ENCODE measurements around the gene C1orf185.

C1orf185 gene

DNA sequence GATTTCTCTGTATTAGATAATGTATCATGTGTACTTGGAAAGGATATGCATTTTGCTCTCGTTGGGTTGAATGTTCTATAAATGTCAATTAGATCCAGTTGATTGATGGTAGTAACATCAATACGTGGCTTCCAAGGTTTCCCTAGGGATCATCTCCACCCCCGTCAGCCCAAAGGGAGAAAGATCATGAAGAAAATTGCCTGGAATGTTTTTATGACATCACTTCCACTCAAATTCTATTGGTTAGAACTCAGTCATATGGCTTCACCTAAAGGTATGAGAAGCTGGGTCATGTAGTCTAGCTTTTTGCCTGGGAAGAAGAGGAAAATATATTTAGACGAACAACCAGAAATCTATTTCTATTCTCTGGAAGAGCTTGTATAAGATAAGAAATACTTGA, at the start of gene C1orf185:
Gene C1orf185 (plus strand): TSS at position 253 of the 400 bp plus-strand sequence. CDS start 6 bp downstream, at position 259.
- TF ChIP-seq ZBTB7A (IDR thresholded peaks at IDR 0.05; ENCODE audit: low read depth) (no peak), EGR1 (IDR thresholded peaks at IDR 0.05) (no peak), TCF12 (IDR thresholded peaks at IDR 0.05; ENCODE audit: low read depth) (no peak)
- TF ChIP-seq, protein P1, sequence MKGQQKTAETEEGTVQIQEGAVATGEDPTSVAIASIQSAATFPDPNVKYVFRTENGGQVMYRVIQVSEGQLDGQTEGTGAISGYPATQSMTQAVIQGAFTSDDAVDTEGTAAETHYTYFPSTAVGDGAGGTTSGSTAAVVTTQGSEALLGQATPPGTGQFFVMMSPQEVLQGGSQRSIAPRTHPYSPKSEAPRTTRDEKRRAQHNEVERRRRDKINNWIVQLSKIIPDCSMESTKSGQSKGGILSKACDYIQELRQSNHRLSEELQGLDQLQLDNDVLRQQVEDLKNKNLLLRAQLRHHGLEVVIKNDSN (IDR thresholded peaks at IDR 0.05): peak; percentile 33; the same call in 1 of the 2 replicates

DNA sequence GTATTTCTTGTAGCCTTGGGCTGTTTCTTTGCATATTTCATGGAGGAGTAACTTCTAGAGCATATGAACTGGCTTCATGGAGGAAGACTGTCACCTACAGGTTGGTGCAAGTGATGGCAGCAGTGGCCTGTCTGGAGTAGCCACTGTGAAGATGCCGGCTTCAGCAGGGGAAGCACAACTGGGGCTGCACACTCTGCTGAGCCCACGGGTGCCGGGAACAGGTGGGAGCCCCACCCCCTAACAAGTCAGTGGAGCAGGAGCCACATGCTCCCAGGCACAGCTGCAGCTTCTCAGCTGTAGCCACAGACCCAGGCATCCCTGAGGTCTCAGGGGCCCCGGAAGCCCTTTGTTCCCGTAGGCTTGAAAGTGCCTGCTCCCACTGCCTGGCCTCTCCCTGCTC, 43.2 kb upstream of the C1orf185 start:
- peak; percentile 75 for TF ChIP-seq RAD21 (IDR thresholded peaks at IDR 0.05; ENCODE audit: low read depth)
- no peak for TF ChIP-seq TEAD4 (IDR thresholded peaks at IDR 0.05)
- TF ChIP-seq NFIC (IDR thresholded peaks at IDR 0.05): no peak
- no peak for TF ChIP-seq MAX (IDR thresholded peaks at IDR 0.05)
- TF ChIP-seq TAF1 (IDR thresholded peaks at IDR 0.05; ENCODE audit: low read depth): no peak
- no peak for TF ChIP-seq YY1 (IDR thresholded peaks at IDR 0.05; ENCODE audit: low read depth)

- TF ChIP-seq, protein P1 (IDR thresholded peaks at IDR 0.05): no peak
These were observed 40.7 kb upstream of the C1orf185 start for GRCh38 chr1:51061231-51061918.

DNA sequence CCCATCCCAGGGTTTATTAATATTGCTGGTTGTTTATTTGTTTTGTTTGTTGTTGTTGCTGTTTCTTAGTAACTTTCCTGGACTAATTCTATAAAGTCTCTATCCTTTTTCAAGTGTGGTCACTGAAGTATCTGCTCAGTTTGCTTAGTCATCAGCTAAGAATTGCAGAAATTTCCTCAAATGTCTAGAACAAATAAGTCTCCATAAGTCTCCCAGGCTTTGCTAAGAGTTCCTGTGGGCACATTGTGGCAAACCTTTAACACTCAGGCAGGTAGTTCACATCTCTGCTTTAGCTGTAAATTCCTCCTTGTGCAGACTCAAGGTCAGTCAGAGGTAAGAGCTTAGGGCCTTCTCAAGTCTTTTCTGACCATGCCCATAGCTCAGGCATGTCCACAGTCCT, 38.9 kb upstream of the C1orf185 start:
- peak; percentile 66 for TF ChIP-seq TEAD4 (IDR thresholded peaks at IDR 0.05)
- TF ChIP-seq TCF12 (IDR thresholded peaks at IDR 0.05; ENCODE audit: low read depth): no peak

DNA sequence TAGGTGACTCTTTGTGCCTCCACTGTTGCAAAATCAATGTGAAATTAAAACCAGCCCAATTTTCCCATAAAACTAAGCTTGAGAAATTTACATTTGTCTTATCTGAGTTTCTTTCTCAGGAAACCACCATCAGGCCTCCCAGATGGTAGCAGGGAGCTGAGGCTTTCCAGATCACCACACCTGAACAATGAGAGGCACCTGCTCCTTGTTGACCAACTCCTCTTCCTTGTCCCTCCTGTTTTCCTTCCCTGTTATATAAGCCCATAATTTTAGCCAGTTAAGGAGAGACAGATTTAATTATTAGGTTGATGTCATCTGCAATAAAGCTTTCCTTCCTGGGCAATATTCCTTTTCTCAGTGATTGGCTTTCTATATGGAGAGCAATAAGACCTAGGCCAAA, 32.0 kb upstream of the C1orf185 start:
- no peak for TF ChIP-seq EGR1 (IDR thresholded peaks at IDR 0.05)
- TF ChIP-seq ZBTB7A (IDR thresholded peaks at IDR 0.05; ENCODE audit: low read depth): no peak
- peak; percentile 83 for TF ChIP-seq TCF12 (IDR thresholded peaks at IDR 0.05; ENCODE audit: low read depth)
- 0 out of 2 replicates have a peak, but pooled peaks have one; percentile 5 for TF ChIP-seq CEBPB (IDR thresholded peaks at IDR 0.05)
- no peak for TF ChIP-seq TEAD4 (IDR thresholded peaks at IDR 0.05)
- 0 out of 2 replicates have a peak, but pooled peaks have one; percentile 26 for TF ChIP-seq FOXM1 (IDR thresholded peaks at IDR 0.05; ENCODE audit: borderline replicate concordance, low read depth)
- TF ChIP-seq YY1 (IDR thresholded peaks at IDR 0.05; ENCODE audit: low read depth): no peak
- TF ChIP-seq MAX (IDR thresholded peaks at IDR 0.05): 0 out of 2 replicates have a peak, but pooled peaks have one; percentile 17
- peak; percentile 36; the same call in 1 of the 2 replicates for TF ChIP-seq EP300 (IDR thresholded peaks at IDR 0.05; ENCODE audit: borderline replicate concordance)

GRCh38 chr1:51070640-51071039, 31.4 kb upstream of the C1orf185 start:
- TF ChIP-seq, protein P1 (IDR thresholded peaks at IDR 0.05): no peak
- TF ChIP-seq MAX (IDR thresholded peaks at IDR 0.05) (no peak), CREB1 (IDR thresholded peaks at IDR 0.05; ENCODE audit: low read depth) (no peak)

GRCh38 chr1:51071291-51072042, 30.6 kb upstream of the C1orf185 start:
- no peak for TF ChIP-seq EGR1 (IDR thresholded peaks at IDR 0.05)
- TF ChIP-seq ZBTB7A (IDR thresholded peaks at IDR 0.05; ENCODE audit: low read depth): no peak
- TF ChIP-seq EP300 (IDR thresholded peaks at IDR 0.05; ENCODE audit: borderline replicate concordance): no peak
- TF ChIP-seq YY1 (IDR thresholded peaks at IDR 0.05; ENCODE audit: low read depth): no peak
- no peak for TF ChIP-seq TCF12 (IDR thresholded peaks at IDR 0.05; ENCODE audit: low read depth)
- TF ChIP-seq RAD21 (IDR thresholded peaks at IDR 0.05; ENCODE audit: low read depth): no peak
- no peak for TF ChIP-seq CREB1 (IDR thresholded peaks at IDR 0.05; ENCODE audit: low read depth)
- no peak for TF ChIP-seq FOXM1 (IDR thresholded peaks at IDR 0.05; ENCODE audit: borderline replicate concordance, low read depth)
- no peak for TF ChIP-seq REST (IDR thresholded peaks at IDR 0.05; ENCODE audit: low read depth)
- TF ChIP-seq NFIC (IDR thresholded peaks at IDR 0.05): no peak
- TF ChIP-seq TAF1 (IDR thresholded peaks at IDR 0.05; ENCODE audit: low read depth): no peak
- no peak for TF ChIP-seq MAX (IDR thresholded peaks at IDR 0.05)
- no peak for TF ChIP-seq CEBPB (IDR thresholded peaks at IDR 0.05)
- TF ChIP-seq, protein P1 (IDR thresholded peaks at IDR 0.05): no peak
- no peak for TF ChIP-seq TEAD4 (IDR thresholded peaks at IDR 0.05)

All from Ishikawa (cell line).